A549 (cell line): ENCODE measurements around the gene NNAT.

Source experiments
- HEYL ChIP-seq: fragments of 250-450 bp; sonication (Bioruptor Pico); IDR thresholded peaks from 2 replicates; pipeline ENCODE4 v1.8.0; 2021; ENCODE audit warnings: mild to moderate bottlenecking, moderate library complexity
- RAD21 ChIP-seq, 2 experiments: fragments of >200 bp in 1 of 2; sonication (Bioruptor Twin) in 1 of 2; formaldehyde crosslinking in 1 of 2; IDR thresholded peaks in 1 of 2; conservative IDR thresholded peaks in 1 of 2; 2 replicates in 1 of 2; 3 replicates in 1 of 2; pipeline ENCODE4 v1.6.1; 2012 to 2018; ENCODE audit warnings: inconsistent platforms in 1 of 2
- SREBF2 ChIP-seq: fragments of 450-650 bp; IDR thresholded peaks from 2 replicates; pipeline ENCODE4 v1.6.1; 2014; ENCODE audit warnings: mild to moderate bottlenecking, moderate library complexity
- TF ChIP-seq, protein P1 (sequence below): fragments of >200 bp; sonication (Bioruptor Twin); formaldehyde crosslinking; IDR thresholded peaks from 3 replicates; pipeline ENCODE4 v1.5.1; 2016
- TF ChIP-seq, protein P2 (sequence below): IDR thresholded peaks from 2 replicates; pipeline ENCODE4 v1.6.1; 2012
- TF ChIP-seq, protein P3 (sequence below): IDR thresholded peaks from 2 replicates; pipeline ENCODE4 v1.6.1; 2012

DNA sequence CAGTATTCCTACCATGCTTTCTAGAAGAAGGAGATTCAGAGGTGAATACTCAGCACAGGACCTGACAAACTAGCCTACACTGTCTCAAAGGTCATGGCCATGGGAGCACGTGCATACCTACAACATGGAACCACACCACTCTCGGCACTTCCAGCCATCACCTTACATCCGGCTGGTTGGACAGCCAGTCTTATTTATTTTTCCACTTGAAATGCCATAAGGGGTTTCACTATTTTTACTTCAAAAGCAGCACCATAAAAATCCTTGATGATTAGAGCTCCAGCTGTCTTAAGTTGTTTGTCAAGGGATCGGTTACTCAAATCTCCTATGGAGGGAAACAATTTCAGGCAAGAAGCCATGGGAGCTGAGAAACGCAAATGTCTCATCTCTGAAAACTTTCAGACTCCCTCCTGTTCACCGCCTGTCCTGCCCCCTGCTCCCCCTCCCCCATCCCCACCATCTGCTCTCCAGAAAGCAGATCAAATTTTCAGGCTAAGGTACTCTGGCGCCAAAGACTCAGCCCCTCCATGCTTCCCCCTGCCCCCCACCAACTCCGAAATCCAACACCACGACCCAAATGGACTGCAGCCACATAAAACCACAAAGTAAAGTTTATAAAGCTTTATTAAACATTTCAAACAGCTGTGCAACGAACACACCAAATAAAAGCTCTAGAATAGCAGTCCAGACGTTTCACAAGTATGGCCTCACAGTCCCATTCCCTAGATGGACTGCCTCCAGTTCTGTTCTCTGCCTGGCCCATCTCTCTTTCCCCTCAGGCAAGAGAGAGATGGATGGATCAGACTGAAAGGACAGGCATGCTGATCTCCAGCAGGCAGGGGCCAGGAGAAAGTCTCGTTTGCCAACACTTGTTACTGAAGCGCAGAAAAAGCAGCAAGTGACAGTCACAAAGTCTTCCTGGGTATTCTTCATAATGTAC, 4.0 kb upstream of the NNAT start:
- no peak for TF ChIP-seq SREBF2
- TF ChIP-seq, protein P1, sequence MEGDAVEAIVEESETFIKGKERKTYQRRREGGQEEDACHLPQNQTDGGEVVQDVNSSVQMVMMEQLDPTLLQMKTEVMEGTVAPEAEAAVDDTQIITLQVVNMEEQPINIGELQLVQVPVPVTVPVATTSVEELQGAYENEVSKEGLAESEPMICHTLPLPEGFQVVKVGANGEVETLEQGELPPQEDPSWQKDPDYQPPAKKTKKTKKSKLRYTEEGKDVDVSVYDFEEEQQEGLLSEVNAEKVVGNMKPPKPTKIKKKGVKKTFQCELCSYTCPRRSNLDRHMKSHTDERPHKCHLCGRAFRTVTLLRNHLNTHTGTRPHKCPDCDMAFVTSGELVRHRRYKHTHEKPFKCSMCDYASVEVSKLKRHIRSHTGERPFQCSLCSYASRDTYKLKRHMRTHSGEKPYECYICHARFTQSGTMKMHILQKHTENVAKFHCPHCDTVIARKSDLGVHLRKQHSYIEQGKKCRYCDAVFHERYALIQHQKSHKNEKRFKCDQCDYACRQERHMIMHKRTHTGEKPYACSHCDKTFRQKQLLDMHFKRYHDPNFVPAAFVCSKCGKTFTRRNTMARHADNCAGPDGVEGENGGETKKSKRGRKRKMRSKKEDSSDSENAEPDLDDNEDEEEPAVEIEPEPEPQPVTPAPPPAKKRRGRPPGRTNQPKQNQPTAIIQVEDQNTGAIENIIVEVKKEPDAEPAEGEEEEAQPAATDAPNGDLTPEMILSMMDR: no peak
- TF ChIP-seq, protein P2, sequence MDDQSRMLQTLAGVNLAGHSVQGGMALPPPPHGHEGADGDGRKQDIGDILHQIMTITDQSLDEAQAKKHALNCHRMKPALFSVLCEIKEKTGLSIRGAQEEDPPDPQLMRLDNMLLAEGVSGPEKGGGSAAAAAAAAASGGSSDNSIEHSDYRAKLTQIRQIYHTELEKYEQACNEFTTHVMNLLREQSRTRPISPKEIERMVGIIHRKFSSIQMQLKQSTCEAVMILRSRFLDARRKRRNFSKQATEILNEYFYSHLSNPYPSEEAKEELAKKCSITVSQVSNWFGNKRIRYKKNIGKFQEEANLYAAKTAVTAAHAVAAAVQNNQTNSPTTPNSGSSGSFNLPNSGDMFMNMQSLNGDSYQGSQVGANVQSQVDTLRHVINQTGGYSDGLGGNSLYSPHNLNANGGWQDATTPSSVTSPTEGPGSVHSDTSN: no peak
- no peak for TF ChIP-seq HEYL (CRISPR knock-in tag)
- TF ChIP-seq RAD21 (conservative IDR thresholded peaks at IDR 0.05 in 1 of 2, IDR thresholded peaks at IDR 0.05 in 1 of 2): no peak
- TF ChIP-seq, protein P3, sequence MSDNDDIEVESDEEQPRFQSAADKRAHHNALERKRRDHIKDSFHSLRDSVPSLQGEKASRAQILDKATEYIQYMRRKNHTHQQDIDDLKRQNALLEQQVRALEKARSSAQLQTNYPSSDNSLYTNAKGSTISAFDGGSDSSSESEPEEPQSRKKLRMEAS: no peak
